SK-N-SH (cell line): Measurements from ENCODE around the gene SH3BGRL3. TPM values are rescaled to one million over a fixed set of nuclear protein-coding genes. Genes with fewer than 3 reads are reported as not detected.

ENCODE experiments used
- CTCF ChIA-PET: fragments of 300-600, 350-600 bp; formaldehyde crosslinking; extraction: SDS; loops from one replicate; lab custom pipeline; 2021; lab: Yijun Ruan, JAX
- POLR2A ChIA-PET: fragments of 350-600 bp; sonication (Branson Sonifier 250); formaldehyde crosslinking; extraction: SDS; loops from one replicate; lab custom pipeline; 2020; ENCODE audit warnings: antibody characterized with exemption, inconsistent platforms; lab: Yijun Ruan, JAX
- DNase-seq: peaks from one replicate; pipeline ENCODE4 v3.0.0; 2012
- H2AFZ ChIP-seq: fragments of 200-600 bp; sonication (generic); 2 replicates; pipeline ENCODE4 v1.8.1; 2016; ENCODE audit warnings: antibody characterized with exemption, mild to moderate bottlenecking, low read depth
- H3F3A ChIP-seq: fragments of 200-600 bp; sonication (generic); replicated peaks from 2 replicates; pipeline ENCODE3; 2016; ENCODE audit warnings: antibody characterized with exemption, mild to moderate bottlenecking; ENCODE audit not compliant: insufficient read depth
- H3K27ac ChIP-seq, 2 experiments: fragments of 200-500 bp in 1 of 2; fragments of 200-600 bp in 1 of 2; sonication (Bioruptor generic) in 1 of 2; sonication (generic), shearing (Covaris generic) in 1 of 2; 2 replicates each; pipeline versions ENCODE4 v1.5.1 to v1.6.1; 2014 to 2016; ENCODE audit warnings: low read depth in 2 of 2, inconsistent platforms in 1 of 2, low read length in 1 of 2, mild to moderate bottlenecking in 1 of 2, mixed read lengths in 1 of 2
- H3K27me3 ChIP-seq: fragments of 200-600 bp; sonication (generic), shearing (Covaris generic); 2 replicates; pipeline ENCODE4 v1.6.1; 2016; ENCODE audit warnings: mixed run types; ENCODE audit not compliant: insufficient read depth
- H3K36me3 ChIP-seq, 2 experiments: fragments of 200-500 bp in 1 of 2; fragments of 200-600 bp in 1 of 2; sonication (Bioruptor generic) in 1 of 2; sonication (generic) in 1 of 2; replicated peaks in 1 of 2; 2 replicates each; pipeline versions ENCODE3 to v1.5.1; 2014 to 2016; ENCODE audit warnings: low read length in 1 of 2, mild to moderate bottlenecking in 1 of 2; ENCODE audit not compliant: insufficient read depth in 2 of 2, control insufficient read depth in 1 of 2
- H3K4me1 ChIP-seq, 2 experiments: fragments of 200-500 bp in 1 of 2; fragments of 200-600 bp in 1 of 2; sonication (Bioruptor generic) in 1 of 2; sonication (generic), shearing (Covaris generic) in 1 of 2; 2 replicates each; pipeline versions ENCODE4 v1.5.1 to v1.6.1; 2014 to 2016; ENCODE audit warnings: low read depth in 1 of 2, low read length in 1 of 2, mixed run types in 1 of 2; ENCODE audit not compliant: insufficient read depth in 2 of 2, control insufficient read depth in 1 of 2
- H3K4me2 ChIP-seq: fragments of 200-600 bp; sonication (generic), shearing (Covaris generic); 2 replicates; pipeline ENCODE4 v1.6.1; 2017; ENCODE audit warnings: mixed run types
- H3K4me3 ChIP-seq, 2 experiments: fragments of 200-500 bp in 1 of 2; fragments of 200-600 bp in 1 of 2; sonication (Bioruptor generic) in 1 of 2; sonication (generic), shearing (Covaris generic) in 1 of 2; 2 replicates each; pipeline versions ENCODE4 v1.5.1 to v1.8.1; 2014 to 2016; ENCODE audit warnings: low read depth in 2 of 2, inconsistent platforms in 1 of 2, low read length in 1 of 2, mild to moderate bottlenecking in 1 of 2, mixed read lengths in 1 of 2, moderate library complexity in 1 of 2
- H3K79me2 ChIP-seq: fragments of 200-600 bp; sonication (generic); 2 replicates; pipeline ENCODE4 v1.8.1; 2017; ENCODE audit warnings: mild to moderate bottlenecking; ENCODE audit not compliant: insufficient read depth
- H3K9ac ChIP-seq: fragments of 200-600 bp; sonication (generic); 2 replicates; pipeline ENCODE4 v1.6.1; 2017; ENCODE audit warnings: mixed run types
- H3K9me2 ChIP-seq: fragments of 200-600 bp; sonication (generic); 2 replicates; pipeline ENCODE4 v1.6.1; 2017; ENCODE audit warnings: mixed run types
- H3K9me3 ChIP-seq: fragments of 200-600 bp; sonication (generic); 2 replicates; pipeline ENCODE4 v1.6.1; 2017; ENCODE audit warnings: mixed run types, mild to moderate bottlenecking, moderate library complexity
- H4K20me1 ChIP-seq: fragments of 200-600 bp; sonication (generic); 2 replicates; pipeline ENCODE4 v1.6.1; 2017; ENCODE audit warnings: mild to moderate bottlenecking, mixed run types; ENCODE audit not compliant: insufficient read depth
- CHD2 ChIP-seq: fragments of 150-350 bp; IDR thresholded peaks from 2 replicates; pipeline ENCODE4 v1.6.1; 2018; ENCODE audit warnings: low read length; ENCODE audit not compliant: partially characterized antibody
- CTCF ChIP-seq: fragments of 200-600 bp; sonication (generic); IDR thresholded peaks from 2 replicates; pipeline ENCODE4 v1.6.1; 2017; ENCODE audit warnings: antibody characterized with exemption, mild to moderate bottlenecking, moderate library complexity
- ELF1 ChIP-seq: IDR thresholded peaks from 2 replicates; pipeline ENCODE4 v1.4.0; 2012
- EZH2phosphoT487 ChIP-seq: fragments of 200-600 bp; sonication (generic); IDR thresholded peaks from 2 replicates; pipeline ENCODE4 v1.6.1; 2017; ENCODE audit warnings: low read depth, mixed run types, mild to moderate bottlenecking, antibody characterized with exemption, moderate library complexity, borderline replicate concordance
- FOXJ3 ChIP-seq: sonication (generic); formaldehyde crosslinking; IDR thresholded peaks from 2 replicates; pipeline ENCODE4 v1.5.1; 2020; ENCODE audit warnings: mild to moderate bottlenecking, missing genetic modification reagents
- GABPA ChIP-seq: IDR thresholded peaks from 2 replicates; pipeline ENCODE4 v1.4.0; 2012; ENCODE audit warnings: low read depth, mild to moderate bottlenecking
- GATA2 ChIP-seq: sonication (generic); formaldehyde crosslinking; IDR thresholded peaks from 2 replicates; pipeline ENCODE4 v1.5.0; 2020; ENCODE audit warnings: mild to moderate bottlenecking, missing genetic modification reagents
- JUND ChIP-seq: IDR thresholded peaks from 2 replicates; pipeline ENCODE4 v1.4.0; 2012
- MAX ChIP-seq: IDR thresholded peaks from 2 replicates; pipeline ENCODE4 v1.4.0; 2012; ENCODE audit warnings: low read depth
- MXI1 ChIP-seq: IDR thresholded peaks from 2 replicates; pipeline ENCODE4 v1.6.1; 2012; ENCODE audit warnings: mild to moderate bottlenecking, low read depth, low read length, improper control_type of control experiment
- NFIC ChIP-seq: IDR thresholded peaks from 2 replicates; pipeline ENCODE4 v1.4.0; 2012; ENCODE audit warnings: borderline replicate concordance
- POLR2AphosphoS5 ChIP-seq: IDR thresholded peaks from 2 replicates; pipeline ENCODE4 v1.6.1; 2012; ENCODE audit warnings: low read depth, low read length
- RCOR1 ChIP-seq: fragments of 150-350 bp; IDR thresholded peaks from 2 replicates; pipeline ENCODE4 v1.6.1; 2017; ENCODE audit warnings: antibody characterized with exemption, low read length
- SIN3A ChIP-seq: IDR thresholded peaks from 2 replicates; pipeline ENCODE4 v1.6.1; 2012; ENCODE audit warnings: low read depth, mild to moderate bottlenecking, low read length, moderate library complexity, borderline replicate concordance
- SMC3 ChIP-seq: IDR thresholded peaks from 2 replicates; pipeline ENCODE4 v1.6.1; 2012; ENCODE audit warnings: low read depth, low read length, improper control_type of control experiment
- TAF1 ChIP-seq: IDR thresholded peaks from 2 replicates; pipeline ENCODE4 v1.6.1; 2012; ENCODE audit warnings: low read depth, mild to moderate bottlenecking, low read length, moderate library complexity, borderline replicate concordance
- TEAD4 ChIP-seq: IDR thresholded peaks from 2 replicates; pipeline ENCODE4 v1.4.0; 2012; ENCODE audit warnings: mild to moderate bottlenecking, borderline replicate concordance; ENCODE audit not compliant: insufficient read depth
- WGBS: methylation state at CpG from one replicate; pipeline ENCODE4 v1.1.6; 2017; ENCODE audit warnings: low lambda C conversion rate; 5-methylcytosine and 5-hydroxymethylcytosine counted together
- polyA plus RNA-seq, 3 experiments: library from polyadenylated mRNA; depleted of rRNA; stranded (reverse); fragments of >200 nt; gene quantifications; 2 replicates each; pipeline ENCODE4 v1.2.3, GENCODE V29; 2012
- TF ChIP-seq, protein P1 (sequence below): fragments of 150-350 bp; IDR thresholded peaks from 2 replicates; pipeline ENCODE4 v1.6.1; 2017; ENCODE audit warnings: antibody characterized with exemption, low read length, low read depth, borderline replicate concordance
- TF ChIP-seq, protein P2 (sequence below): IDR thresholded peaks from 2 replicates; pipeline ENCODE4 v1.6.1; 2012; ENCODE audit warnings: mild to moderate bottlenecking, low read depth, low read length, moderate library complexity

SH3BGRL3 gene
- polyA plus RNA-seq, 1 of the 3 experiments (the other 2 are of a cell fraction) = 202 TPM

- TF ChIP-seq CTCF = no peak
- no peak for TF ChIP-seq SMC3
- TF ChIP-seq, protein P1, sequence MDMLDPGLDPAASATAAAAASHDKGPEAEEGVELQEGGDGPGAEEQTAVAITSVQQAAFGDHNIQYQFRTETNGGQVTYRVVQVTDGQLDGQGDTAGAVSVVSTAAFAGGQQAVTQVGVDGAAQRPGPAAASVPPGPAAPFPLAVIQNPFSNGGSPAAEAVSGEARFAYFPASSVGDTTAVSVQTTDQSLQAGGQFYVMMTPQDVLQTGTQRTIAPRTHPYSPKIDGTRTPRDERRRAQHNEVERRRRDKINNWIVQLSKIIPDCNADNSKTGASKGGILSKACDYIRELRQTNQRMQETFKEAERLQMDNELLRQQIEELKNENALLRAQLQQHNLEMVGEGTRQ = no peak
These were observed 25.5 kb upstream of the SH3BGRL3 start (continued) for GRCh38 chr1:26254404-26254803.

DNA sequence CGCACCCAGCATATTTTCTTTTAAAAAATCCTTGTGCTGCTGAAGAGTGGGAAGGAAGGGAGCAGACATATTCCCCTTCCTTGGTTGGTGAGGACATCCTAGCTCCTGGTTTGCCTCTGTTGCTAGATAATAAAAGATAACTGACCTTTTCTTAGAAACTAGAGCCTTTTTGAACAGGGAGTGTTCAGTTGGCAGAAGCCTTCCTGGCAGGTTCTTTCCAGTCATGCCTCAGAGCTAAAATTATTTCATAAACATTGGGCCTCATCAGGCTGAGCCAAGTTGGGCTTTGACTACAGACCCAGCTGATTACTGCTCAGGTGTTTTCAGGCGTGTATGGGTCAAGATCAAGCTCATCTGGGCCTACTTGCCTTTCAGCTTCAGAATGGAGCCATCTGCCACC, 22.7 kb upstream of the SH3BGRL3 start:
- no peak overlapping the region for H3K9ac ChIP-seq
- no peaks in the 10 kb centered on the region for H3K9me3 ChIP-seq
- H4K20me1 ChIP-seq = no peaks in the 10 kb centered on the region
- ChIA-PET POLR2A (interaction anchor here (0.7 kb wide), 1 partner anchor 1010 kb away, joined by 3 read pairs; the partner anchor contains the start of gene RSRP1), CTCF (interaction anchor here (1.3 to 3.8 kb wide), 4 partner anchors 17 to 112 kb away, joined by 3 to 17 read pairs (median 6); no protein-coding TSS in a partner anchor)
- no peaks in the 10 kb centered on the region for H3K79me2 ChIP-seq
- H3K9me2 ChIP-seq = no peaks in the 10 kb centered on the region
- H2AFZ ChIP-seq = no peak overlapping the region
- H3K36me3 ChIP-seq = peaks cover 6 to 30% of the 10 kb centered on the region in 2 experiments
- no peak for DNase-seq
- no peak for TF ChIP-seq SMC3
- no peak for TF ChIP-seq ELF1
- TF ChIP-seq NFIC = no peak
- TF ChIP-seq RCOR1 = no peak
- no peak for TF ChIP-seq CHD2
- TF ChIP-seq TAF1 = no peak
- TF ChIP-seq, protein P1 = no peak
- TF ChIP-seq GATA2 (CRISPR knock-in tag) = no peak
- no peak for TF ChIP-seq MXI1
- TF ChIP-seq JUND = no peak
- no peak for TF ChIP-seq POLR2AphosphoS5
- TF ChIP-seq GABPA = no peak
- no peaks in the 10 kb centered on the region for H3F3A ChIP-seq
- WGBS = 100% methylated on average over 2 of the region's 2 CpGs
- H3K27ac ChIP-seq = no peak overlapping the region
- no peaks in the 10 kb centered on the region for H3K4me1 ChIP-seq
- no peaks in the 10 kb centered on the region for H3K27me3 ChIP-seq
- no peak overlapping the region for H3K4me2 ChIP-seq
- no peak overlapping the region for H3K4me3 ChIP-seq

DNA sequence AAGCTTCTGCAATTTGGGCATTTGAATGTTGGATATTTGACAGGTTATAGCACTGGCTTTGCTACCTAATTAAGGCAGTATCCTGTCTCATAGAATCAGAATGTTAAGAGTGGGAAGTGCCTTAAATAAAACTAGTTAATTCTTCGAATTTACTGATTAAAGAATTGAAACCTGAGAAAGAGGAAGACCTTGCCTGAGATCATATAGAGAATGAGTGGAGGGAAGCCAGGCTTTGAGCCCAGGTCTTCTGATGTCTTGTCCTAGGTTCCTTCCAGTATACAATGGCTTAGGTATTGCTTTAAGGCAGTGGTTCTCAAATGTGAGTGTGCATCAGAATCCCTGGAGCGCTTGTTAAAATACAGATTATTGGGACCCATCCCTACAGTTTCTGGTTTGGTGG, 20.9 kb upstream of the SH3BGRL3 start:
- Histone ChIP-seq H4K20me1 (no peaks in the 10 kb centered on the region), H3F3A (no peaks in the 10 kb centered on the region), H2AFZ (no peak overlapping the region), H3K9ac (no peak overlapping the region), H3K36me3 (peaks cover 10 to 30% of the 10 kb centered on the region in 2 experiments), H3K9me2 (no peaks in the 10 kb centered on the region), H3K4me3 (no peak overlapping the region), H3K4me2 (no peak overlapping the region), H3K9me3 (no peaks in the 10 kb centered on the region), H3K4me1 (no peaks in the 10 kb centered on the region), H3K79me2 (no peaks in the 10 kb centered on the region), H3K27me3 (no peaks in the 10 kb centered on the region), H3K27ac (no peak overlapping the region)
- ChIA-PET CTCF (interaction anchor here (1.2 to 2.0 kb wide), 2 partner anchors 15 to 62 kb away, joined by 3 to 8 read pairs; no protein-coding TSS in a partner anchor), POLR2A (no interaction called here)
- TF ChIP-seq SIN3A (no peak), EZH2phosphoT487 (no peak), TEAD4 (no peak), FOXJ3 (no peak), MAX (no peak), SMC3 (no peak), POLR2AphosphoS5 (no peak)
- TF ChIP-seq, protein P2, sequence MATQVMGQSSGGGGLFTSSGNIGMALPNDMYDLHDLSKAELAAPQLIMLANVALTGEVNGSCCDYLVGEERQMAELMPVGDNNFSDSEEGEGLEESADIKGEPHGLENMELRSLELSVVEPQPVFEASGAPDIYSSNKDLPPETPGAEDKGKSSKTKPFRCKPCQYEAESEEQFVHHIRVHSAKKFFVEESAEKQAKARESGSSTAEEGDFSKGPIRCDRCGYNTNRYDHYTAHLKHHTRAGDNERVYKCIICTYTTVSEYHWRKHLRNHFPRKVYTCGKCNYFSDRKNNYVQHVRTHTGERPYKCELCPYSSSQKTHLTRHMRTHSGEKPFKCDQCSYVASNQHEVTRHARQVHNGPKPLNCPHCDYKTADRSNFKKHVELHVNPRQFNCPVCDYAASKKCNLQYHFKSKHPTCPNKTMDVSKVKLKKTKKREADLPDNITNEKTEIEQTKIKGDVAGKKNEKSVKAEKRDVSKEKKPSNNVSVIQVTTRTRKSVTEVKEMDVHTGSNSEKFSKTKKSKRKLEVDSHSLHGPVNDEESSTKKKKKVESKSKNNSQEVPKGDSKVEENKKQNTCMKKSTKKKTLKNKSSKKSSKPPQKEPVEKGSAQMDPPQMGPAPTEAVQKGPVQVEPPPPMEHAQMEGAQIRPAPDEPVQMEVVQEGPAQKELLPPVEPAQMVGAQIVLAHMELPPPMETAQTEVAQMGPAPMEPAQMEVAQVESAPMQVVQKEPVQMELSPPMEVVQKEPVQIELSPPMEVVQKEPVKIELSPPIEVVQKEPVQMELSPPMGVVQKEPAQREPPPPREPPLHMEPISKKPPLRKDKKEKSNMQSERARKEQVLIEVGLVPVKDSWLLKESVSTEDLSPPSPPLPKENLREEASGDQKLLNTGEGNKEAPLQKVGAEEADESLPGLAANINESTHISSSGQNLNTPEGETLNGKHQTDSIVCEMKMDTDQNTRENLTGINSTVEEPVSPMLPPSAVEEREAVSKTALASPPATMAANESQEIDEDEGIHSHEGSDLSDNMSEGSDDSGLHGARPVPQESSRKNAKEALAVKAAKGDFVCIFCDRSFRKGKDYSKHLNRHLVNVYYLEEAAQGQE = no peak
- WGBS = 84% methylated on average over 2 of the region's 2 CpGs
- DNase-seq = no peak
